ENCODE data around the gene TUBD1.

DNA sequence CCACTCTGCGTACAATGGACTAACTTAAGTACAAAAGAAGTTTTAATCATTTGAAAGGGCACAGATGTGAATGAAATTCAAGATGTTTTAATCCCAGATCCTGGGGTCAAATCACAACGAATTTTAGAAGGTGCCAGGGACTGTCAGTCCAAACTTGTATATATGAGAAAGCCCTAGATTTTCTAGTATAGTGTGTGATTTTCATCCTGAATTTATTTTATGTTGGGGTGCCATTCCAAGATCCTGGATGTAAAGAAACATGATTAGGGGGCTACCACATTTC lies 64.3 kb downstream of the TUBD1 start:
- TF ChIP-seq, protein P1, sequence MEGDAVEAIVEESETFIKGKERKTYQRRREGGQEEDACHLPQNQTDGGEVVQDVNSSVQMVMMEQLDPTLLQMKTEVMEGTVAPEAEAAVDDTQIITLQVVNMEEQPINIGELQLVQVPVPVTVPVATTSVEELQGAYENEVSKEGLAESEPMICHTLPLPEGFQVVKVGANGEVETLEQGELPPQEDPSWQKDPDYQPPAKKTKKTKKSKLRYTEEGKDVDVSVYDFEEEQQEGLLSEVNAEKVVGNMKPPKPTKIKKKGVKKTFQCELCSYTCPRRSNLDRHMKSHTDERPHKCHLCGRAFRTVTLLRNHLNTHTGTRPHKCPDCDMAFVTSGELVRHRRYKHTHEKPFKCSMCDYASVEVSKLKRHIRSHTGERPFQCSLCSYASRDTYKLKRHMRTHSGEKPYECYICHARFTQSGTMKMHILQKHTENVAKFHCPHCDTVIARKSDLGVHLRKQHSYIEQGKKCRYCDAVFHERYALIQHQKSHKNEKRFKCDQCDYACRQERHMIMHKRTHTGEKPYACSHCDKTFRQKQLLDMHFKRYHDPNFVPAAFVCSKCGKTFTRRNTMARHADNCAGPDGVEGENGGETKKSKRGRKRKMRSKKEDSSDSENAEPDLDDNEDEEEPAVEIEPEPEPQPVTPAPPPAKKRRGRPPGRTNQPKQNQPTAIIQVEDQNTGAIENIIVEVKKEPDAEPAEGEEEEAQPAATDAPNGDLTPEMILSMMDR (IDR thresholded peaks at IDR 0.05) = no peak
- no peak for TF ChIP-seq POLR2A (IDR thresholded peaks at IDR 0.05)
- no peak for TF ChIP-seq EP300 (IDR thresholded peaks at IDR 0.05)

Measured in tibial nerve (tissue), 4 donors.